H1 (cell line): ENCODE data around the gene GATB. TPM values are rescaled to one million over a fixed set of nuclear protein-coding genes. Genes with fewer than 3 reads are reported as not detected.

Experiments
- SP4 ChIP-seq: IDR thresholded peaks from 2 replicates; pipeline ENCODE4 v1.6.1; 2012; ENCODE audit warnings: low read length, inconsistent platforms
- polyA plus RNA-seq, 7 experiments: library from polyadenylated mRNA; depleted of rRNA in 3 of 7; stranded (reverse) in 5 of 7; unstranded in 2 of 7; fragments of >200 nt in 5 of 7; fragments of 200-250 nt in 2 of 7; gene quantifications; 1 replicate in 5 of 7; 2 replicates in 1 of 7; 4 replicates in 1 of 7; pipeline versions ENCODE4 v1.2.1 to v1.2.3, GENCODE V29; 2011 to 2013; ENCODE audit warnings: missing spikeins in 2 of 7, mixed read lengths in 2 of 7
- total RNA-seq: library from RNA; stranded (reverse); fragmentation: NEBNext Ultra II Directional; extraction: Animal tissue kit (Norgen Biotek cat#: 25700); gene quantifications from 2 replicates; pipeline ENCODE4 v1.2.1, GENCODE V29; 2021

Gene GATB
- total and polyA plus RNA-seq, 2 of the 8 experiments (the other 6 are each of a cell fraction or from before 2014, with no cell fraction given), result 15.3 to 18.0 TPM

- no peak for TF ChIP-seq SP4
Measured at GRCh38 chr4:151674804-151675391, 85.9 kb downstream of the GATB start (continued).
